ENCODE data around the gene SPATS2.

Gene SPATS2

DNA sequence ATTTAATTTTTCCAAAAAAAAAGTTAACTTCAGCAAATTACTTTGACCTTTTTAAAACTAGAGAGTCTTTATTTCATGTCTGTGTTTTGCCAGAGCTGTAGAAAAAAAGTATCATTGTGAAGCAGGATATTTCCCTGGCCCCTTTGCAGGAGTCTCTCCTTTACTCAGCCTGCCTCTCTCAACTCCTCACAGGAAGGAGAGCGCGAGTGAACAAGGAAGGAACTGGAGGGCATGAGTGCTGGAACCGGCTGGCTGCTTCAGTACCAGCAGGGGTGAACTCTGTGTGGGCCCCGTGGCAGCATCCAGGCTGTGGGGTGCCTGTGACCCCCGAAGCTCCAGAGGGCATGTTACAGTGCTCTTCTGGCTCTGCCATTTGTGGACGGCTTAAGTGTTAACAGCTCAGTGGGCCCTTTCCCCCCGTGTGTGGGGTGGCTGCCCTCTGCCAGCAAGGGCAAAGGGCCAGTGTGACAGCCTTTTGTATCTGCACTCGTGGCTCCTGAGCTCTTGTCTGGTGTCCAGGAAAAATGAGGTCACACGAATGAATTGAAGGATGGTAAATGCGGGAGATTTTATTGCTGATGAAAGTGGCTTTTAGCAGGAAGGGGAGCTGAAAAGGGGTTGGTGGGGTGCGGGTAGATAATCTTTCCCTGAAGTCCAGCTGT, 95.0 kb downstream of the SPATS2 start:
- CTCF ChIA-PET, result interaction anchor here (0.6 to 1.9 kb wide), 3 partner anchors 54 to 374 kb away, joined by 3 to 8 read pairs (median 4); no protein-coding TSS in a partner anchor
- Histone ChIP-seq H3K9me3 (ENCODE audit: control insufficient read depth, insufficient read depth, low read depth, low read length) (no peaks in the 10 kb centered on the region), H3K4me1 (ENCODE audit: control insufficient read depth, insufficient read depth, low read length) (no peaks in the 10 kb centered on the region), H3K27ac (ENCODE audit: extremely low read depth, low read depth, low read length) (no peak overlapping the region), H3K4me3 (ENCODE audit: low read depth, low read length) (no peak overlapping the region), H3K36me3 (ENCODE audit: control insufficient read depth in 2 of 2, insufficient read depth in 1 of 2, low read length in 2 of 2) (peaks cover 3 to 8% of the 10 kb centered on the region in 2 experiments; a peak in 2 of 3 replicates)
- TF ChIP-seq, protein P1, sequence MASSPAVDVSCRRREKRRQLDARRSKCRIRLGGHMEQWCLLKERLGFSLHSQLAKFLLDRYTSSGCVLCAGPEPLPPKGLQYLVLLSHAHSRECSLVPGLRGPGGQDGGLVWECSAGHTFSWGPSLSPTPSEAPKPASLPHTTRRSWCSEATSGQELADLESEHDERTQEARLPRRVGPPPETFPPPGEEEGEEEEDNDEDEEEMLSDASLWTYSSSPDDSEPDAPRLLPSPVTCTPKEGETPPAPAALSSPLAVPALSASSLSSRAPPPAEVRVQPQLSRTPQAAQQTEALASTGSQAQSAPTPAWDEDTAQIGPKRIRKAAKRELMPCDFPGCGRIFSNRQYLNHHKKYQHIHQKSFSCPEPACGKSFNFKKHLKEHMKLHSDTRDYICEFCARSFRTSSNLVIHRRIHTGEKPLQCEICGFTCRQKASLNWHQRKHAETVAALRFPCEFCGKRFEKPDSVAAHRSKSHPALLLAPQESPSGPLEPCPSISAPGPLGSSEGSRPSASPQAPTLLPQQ (tag by site-specific recombination; IDR thresholded peaks at IDR 0.05), result 0 out of 2 replicates have a peak, but pooled peaks have one; percentile 44
- TF ChIP-seq ZNF23 (tag by site-specific recombination; IDR thresholded peaks at IDR 0.05; ENCODE audit: borderline replicate concordance) (no peak), ZIC2 (tag by site-specific recombination; IDR thresholded peaks at IDR 0.05) (0 out of 2 replicates have a peak, but pooled peaks have one; percentile 23)
- POLR2A ChIA-PET, result interaction anchor here (0.6 to 1.2 kb wide), 2 partner anchors 95 to 205 kb away, joined by 4 read pairs; partner anchors contain the start of gene SPATS2

DNA sequence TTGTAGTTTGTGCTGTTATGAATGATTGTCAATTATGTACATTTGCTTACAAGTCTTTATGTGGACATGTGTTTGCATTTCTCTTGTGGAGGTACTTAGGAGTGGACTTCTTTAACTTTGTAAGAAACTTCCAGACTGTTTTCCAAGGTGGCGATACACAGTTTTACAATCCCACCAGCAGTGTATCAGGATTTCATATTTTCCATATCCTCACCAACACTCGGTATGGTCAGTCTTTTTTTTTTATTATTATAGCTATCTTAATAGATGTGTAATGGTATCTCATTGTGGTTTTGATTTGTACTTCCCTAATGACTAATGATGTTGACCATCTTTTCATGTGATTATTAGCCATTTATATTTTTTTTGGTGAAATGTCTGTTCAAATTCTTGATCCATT, 97.9 kb downstream of the SPATS2 start:
- POLR2A ChIA-PET, result interaction anchor here (0.6 kb wide), 1 partner anchor 43 kb away, joined by 4 read pairs; no protein-coding TSS in a partner anchor
- no peak overlapping the region for H3K4me3 ChIP-seq (ENCODE audit: low read depth, low read length)

DNA sequence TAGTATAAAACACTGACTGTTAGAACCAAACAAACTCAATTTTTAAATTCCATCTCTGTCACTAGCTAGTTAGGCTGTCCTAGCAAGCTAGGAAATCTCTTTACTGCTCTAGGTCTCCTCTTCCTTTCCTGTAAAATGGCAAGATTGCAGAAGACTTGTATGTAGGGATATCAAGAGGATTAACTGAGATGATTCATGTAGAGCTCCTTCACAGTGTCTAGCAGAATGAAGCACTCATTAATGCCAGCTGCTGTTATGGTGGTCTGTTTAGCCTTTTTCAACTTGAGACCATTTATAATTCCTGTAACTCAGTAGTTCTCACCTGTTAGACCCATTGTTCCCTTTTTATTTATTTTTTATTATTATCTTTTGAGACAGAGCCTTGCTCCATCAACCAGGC, 103.7 kb downstream of the SPATS2 start:
- CTCF ChIA-PET, result interaction anchor here (0.6 to 1.8 kb wide), 5 partner anchors 10 to 567 kb away, joined by 3 to 7 read pairs (median 3); no protein-coding TSS in a partner anchor
- no peak for TF ChIP-seq ZIC2 (tag by site-specific recombination; IDR thresholded peaks at IDR 0.05)
- TF ChIP-seq HOXD13 (CRISPR knock-in tag; IDR thresholded peaks at IDR 0.05; ENCODE audit: borderline replicate concordance), result no peak
- no peak for TF ChIP-seq RBAK (tag by site-specific recombination; IDR thresholded peaks at IDR 0.05)
- TF ChIP-seq, protein P2, sequence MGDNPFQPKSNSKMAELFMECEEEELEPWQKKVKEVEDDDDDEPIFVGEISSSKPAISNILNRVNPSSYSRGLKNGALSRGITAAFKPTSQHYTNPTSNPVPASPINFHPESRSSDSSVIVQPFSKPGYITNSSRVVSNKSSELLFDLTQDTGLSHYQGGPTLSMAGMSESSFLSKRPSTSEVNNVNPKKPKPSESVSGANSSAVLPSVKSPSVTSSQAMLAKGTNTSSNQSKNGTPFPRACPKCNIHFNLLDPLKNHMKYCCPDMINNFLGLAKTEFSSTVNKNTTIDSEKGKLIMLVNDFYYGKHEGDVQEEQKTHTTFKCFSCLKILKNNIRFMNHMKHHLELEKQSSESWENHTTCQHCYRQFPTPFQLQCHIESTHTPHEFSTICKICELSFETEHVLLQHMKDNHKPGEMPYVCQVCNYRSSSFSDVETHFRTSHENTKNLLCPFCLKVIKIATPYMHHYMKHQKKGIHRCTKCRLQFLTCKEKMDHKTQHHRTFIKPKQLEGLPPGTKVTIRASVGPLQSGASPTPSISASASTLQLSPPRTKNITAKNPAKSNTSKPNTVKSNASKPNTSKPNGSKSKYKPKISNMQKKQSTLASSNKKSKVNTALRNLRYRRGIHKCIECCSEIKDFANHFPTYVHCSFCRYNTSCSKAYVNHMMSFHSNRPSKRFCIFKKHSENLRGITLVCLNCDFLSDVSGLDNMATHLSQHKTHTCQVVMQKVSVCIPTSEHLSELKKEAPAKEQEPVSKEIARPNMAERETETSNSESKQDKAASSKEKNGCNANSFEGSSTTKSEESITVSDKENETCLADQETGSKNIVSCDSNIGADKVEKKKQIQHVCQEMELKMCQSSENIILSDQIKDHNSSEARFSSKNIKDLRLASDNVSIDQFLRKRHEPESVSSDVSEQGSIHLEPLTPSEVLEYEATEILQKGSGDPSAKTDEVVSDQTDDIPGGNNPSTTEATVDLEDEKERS (tag by site-specific recombination; IDR thresholded peaks at IDR 0.05), result no peak
- Histone ChIP-seq H3K9me3 (ENCODE audit: control insufficient read depth, insufficient read depth, low read depth, low read length) (no peaks in the 10 kb centered on the region), H3K27ac (ENCODE audit: extremely low read depth, low read depth, low read length) (no peak overlapping the region), H3K36me3 (ENCODE audit: control insufficient read depth in 2 of 2, insufficient read depth in 1 of 2, low read length in 2 of 2) (no peaks in the 10 kb centered on the region; a peak in 1 of 3 replicates), H3K4me1 (ENCODE audit: control insufficient read depth, insufficient read depth, low read length) (no peaks in the 10 kb centered on the region), H3K4me3 (ENCODE audit: low read depth, low read length) (no peak overlapping the region)
- POLR2A ChIA-PET, result interaction anchor here (0.5 to 1.4 kb wide), 3 partner anchors 19 to 852 kb away, joined by 3 to 4 read pairs (median 3); partner anchors contain the start of gene SPATS2

More for the DNA sequence above, 97.9 kb downstream of the SPATS2 start:
- H3K4me1 ChIP-seq (ENCODE audit: control insufficient read depth, insufficient read depth, low read length), result no peaks in the 10 kb centered on the region
- no peaks in the 10 kb centered on the region for H3K9me3 ChIP-seq (ENCODE audit: control insufficient read depth, insufficient read depth, low read depth, low read length)
- TF ChIP-seq ZNF214 (tag by site-specific recombination; IDR thresholded peaks at IDR 0.05; ENCODE audit: borderline replicate concordance) (no peak), ZNF184 (tag by site-specific recombination; IDR thresholded peaks at IDR 0.05) (peak; percentile 99)
- CTCF ChIA-PET, result no interaction called here
- peaks cover 3 to 8% of the 10 kb centered on the region in 2 experiments; a peak in 2 of 3 replicates for H3K36me3 ChIP-seq (ENCODE audit: control insufficient read depth in 2 of 2, insufficient read depth in 1 of 2, low read length in 2 of 2)
- no peak overlapping the region for H3K27ac ChIP-seq (ENCODE audit: extremely low read depth, low read depth, low read length)

DNA sequence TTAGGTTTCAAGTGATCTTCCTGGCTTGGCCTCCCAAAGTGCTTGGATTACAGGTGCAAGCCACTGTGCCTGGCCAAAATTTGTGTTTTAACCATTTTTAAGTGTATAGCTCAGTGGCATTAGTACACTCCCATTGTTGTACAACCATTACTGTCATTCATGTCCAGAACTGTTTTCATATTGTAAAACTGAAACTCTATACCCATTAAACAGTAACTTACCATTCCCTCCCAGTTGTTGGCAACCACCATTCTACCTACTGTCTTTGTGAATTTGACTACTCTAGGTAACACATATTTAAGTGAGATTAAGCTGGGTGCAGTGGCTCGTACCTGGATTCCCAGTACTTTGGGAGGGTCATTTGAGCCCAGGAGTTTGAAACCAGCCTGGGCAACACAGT, 104.3 kb downstream of the SPATS2 start:
- Histone ChIP-seq H3K27ac (ENCODE audit: extremely low read depth, low read depth, low read length) (no peak overlapping the region), H3K4me3 (ENCODE audit: low read depth, low read length) (no peak overlapping the region), H3K36me3 (ENCODE audit: control insufficient read depth in 2 of 2, insufficient read depth in 1 of 2, low read length in 2 of 2) (no peaks in the 10 kb centered on the region; a peak in 1 of 3 replicates), H3K4me1 (ENCODE audit: control insufficient read depth, insufficient read depth, low read length) (no peaks in the 10 kb centered on the region), H3K9me3 (ENCODE audit: control insufficient read depth, insufficient read depth, low read depth, low read length) (no peaks in the 10 kb centered on the region)
- ChIA-PET CTCF (interaction anchor here (0.6 to 1.8 kb wide), 5 partner anchors 10 to 174 kb away, joined by 3 to 7 read pairs (median 4); no protein-coding TSS in a partner anchor), POLR2A (interaction anchor here (1.1 to 1.4 kb wide), 2 partner anchors 19 to 104 kb away, joined by 3 to 4 read pairs; partner anchors contain the start of gene SPATS2)
- TF ChIP-seq ZNF121 (tag by site-specific recombination; IDR thresholded peaks at IDR 0.05) (peak; percentile 49; the same call in 1 of the 2 replicates), OVOL3 (tag by site-specific recombination; IDR thresholded peaks at IDR 0.05) (no peak)
